ENCODE measurements around the gene DNAJC5. TPM values are rescaled to one million over a fixed set of nuclear protein-coding genes. Genes with fewer than 3 reads are reported as not detected.

The DNAJC5 gene
- polyA plus RNA-seq, 1 donor: 32.6 TPM

DNA sequence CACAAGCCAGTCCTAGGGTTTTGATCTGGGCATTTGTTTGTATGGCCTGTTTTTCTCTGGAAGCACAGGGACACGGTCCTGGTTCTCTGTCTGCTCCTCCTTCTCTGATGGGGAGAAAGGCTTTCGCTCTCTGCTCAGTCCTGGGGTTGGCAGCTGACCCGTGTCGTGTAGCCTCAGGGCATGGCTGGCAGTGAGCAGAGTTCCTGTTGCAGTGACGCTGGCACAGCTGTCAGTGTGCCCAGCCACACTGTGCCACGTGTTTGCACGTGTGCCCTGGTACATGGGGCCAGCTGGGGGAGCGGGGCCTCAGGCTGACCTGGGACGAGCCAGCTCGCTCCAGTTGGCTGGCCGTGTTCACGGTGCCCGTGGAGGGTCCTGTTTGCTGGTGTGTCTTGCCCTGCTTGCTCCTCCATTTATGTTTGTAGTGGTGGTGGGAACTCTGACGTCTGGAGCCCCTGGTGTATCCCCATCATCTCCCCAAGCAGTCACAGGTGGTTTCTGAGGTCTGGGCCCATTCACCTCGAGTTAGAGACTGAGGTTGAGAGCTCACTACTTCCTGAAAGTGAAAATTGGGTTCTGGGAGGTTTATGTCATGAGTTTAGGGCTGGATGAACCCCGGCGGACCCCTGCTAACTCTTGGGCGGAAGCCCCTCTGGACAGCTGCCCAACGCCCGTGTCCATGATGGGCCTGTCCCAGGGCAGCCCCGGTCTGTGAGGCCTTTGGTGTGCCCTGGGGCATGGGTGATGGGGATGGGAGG is 10.2 kb upstream of the DNAJC5 start:
- no peak for DNase-seq (ENCODE audit: low read depth)

DNA sequence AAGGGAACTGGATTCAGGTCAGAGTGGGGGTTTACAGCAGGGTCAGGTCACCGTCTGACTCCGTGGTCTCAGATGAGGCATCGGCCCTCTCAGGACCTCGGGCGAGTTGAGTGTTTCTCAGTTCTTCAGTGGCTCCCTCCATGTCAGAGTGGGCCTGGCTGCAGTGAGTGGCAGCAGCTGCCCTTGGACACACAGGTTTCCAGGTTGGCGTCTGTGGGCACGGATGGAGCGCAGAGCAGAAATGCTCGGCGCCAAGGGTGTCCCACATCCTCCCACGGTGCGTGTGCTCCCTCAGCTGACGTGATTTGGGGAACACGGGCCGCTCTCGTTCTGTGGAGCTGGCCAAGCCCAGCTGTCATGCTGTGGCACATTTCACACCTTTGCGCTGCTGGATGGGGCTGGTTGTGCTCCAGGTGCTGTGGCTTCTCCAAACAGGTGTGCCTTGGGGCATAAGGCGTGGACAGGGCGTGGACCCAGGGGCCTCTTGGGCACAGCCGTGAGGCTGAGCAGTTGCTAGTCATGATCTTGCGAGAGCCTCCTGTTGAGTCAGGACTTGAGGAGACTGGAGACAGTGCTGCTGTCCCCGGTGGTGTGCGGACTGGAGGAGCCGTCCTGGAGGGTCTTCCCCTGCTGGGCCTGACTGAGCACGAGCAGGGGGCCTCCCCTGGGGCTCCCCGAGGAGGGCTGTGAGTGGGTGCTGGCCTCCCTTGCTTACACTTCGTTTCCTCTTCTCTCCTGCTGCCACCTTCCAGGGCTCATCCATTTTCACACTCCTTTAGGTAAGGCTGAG is 9.5 kb upstream of the DNAJC5 start:
- no peak for DNase-seq (ENCODE audit: low read depth)

DNA sequence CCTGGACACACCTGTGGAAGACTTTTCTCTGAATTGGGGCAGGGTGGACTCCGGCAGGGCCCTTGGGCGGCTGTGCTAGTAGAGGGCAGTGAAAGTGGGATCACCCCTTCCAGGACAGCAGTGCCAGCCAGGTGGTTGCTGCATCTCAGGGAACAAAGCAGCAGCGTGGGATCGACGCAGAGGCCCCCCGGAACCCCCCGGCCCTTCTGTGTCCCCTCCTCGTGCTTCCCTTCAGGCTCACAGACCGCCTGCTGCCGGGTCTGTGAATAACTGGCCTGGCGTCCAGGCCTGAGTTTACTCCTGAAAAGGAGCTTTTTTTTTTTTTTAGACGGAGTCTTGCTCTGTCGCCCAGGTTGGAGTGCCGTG is 8.9 kb upstream of the DNAJC5 start:
- no peak for DNase-seq (ENCODE audit: low read depth)

DNA sequence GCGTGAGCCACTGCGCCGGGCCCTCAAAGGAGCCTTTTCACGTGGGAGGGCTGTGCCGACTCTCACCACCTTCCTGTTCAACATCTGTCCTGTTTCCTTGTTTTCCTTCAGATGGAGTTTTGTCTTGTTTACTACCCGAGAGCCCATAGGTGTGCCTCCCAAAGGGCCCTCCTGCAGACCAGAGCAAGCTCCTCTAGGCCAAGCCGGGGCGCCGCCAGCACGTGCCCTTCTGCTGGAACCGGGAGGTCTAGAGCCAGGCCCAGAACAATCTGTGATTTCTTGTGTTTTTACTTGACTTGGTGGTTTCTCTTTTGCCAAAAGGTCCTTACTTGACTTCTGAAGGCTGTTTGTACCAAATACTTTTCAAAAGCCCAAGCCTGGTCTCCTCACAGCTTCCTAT is 8.0 kb upstream of the DNAJC5 start:
- DNase-seq (ENCODE audit: low read depth): no peak

DNA sequence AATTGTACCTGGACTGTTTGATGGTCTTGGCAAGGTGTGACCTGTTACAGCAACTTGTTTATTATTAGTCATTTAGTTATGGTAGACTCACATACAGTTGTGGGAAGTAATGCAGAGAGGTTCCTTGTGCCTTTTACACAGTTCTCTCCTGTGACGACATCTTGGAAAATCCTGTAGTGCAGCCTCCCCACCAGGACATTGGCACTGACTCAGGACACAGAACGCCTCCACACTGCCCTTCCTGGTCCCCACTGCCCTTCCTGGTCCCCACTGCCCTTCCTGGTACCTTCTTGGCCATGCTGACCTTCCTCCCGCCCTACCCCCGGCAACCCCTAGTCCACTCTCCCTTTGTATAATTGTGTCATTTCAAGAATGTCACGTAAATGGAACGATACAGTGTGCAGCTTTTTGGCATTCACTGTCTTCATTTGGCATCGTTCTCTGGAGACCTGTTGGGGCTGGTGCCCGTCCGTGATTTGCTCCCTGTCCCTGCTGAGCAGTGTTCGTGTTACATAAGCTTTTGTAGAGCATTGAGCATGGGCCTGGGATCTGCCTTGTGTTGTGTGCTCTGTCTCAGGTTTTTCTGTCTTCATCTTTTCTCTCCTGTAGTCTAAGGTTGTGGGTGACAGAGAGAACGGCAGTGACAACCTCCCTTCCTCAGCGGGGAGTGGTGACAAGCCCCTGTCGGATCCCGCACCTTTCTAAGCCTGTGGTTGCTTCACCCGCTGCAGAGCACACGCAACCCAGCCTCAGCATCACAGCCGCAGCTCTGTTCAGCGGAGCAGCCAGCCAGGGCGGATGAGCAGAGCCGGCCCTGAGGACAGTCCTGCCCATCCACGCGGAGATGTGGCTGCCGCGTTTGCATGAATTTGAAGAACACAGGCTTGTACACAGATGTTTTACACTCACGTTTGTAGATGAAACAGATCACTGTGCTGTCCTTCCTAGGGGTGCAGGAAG is 5.4 kb upstream of the DNAJC5 start:
- DNase-seq (ENCODE audit: low read depth): no peak

DNA sequence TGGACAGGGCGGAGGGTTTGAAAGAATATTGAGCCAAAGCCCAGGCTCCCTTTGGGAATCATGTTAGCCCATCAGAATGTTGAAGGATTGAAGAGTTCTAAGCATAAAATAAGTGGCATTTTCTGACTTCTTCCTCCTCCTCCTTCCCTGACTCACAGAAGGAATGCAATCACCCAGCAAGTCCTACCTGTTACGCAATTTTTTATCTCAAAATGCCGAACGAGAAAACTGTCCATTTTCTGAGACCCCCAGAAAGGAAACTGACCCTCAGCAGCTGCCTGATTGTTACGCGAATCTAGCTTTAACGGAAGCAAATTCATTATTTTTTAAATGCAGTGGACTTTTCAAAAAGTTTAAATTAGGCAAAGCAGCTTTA is 4.7 kb upstream of the DNAJC5 start:
- no peak for DNase-seq (ENCODE audit: low read depth)

DNA sequence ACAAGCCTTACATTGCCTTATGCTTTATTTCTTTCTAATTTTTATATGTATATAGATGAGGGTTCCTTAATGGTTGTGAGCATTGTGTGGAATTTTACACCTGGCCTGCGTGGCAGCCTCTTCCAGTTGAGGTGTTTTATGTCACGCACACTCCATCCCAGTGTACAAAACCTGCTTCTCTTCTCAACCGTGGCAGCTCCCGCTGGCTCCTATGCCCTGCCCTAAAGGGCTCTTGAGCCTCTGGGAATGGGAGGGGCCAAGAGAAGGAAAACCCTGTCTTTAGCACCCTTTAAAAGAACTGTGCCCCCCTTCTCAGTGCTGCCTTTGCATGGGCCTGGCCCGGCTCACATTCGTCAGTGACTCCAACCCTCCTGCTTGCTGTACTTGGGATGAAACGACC is 4.3 kb upstream of the DNAJC5 start:
- no peak for DNase-seq (ENCODE audit: low read depth)

DNA sequence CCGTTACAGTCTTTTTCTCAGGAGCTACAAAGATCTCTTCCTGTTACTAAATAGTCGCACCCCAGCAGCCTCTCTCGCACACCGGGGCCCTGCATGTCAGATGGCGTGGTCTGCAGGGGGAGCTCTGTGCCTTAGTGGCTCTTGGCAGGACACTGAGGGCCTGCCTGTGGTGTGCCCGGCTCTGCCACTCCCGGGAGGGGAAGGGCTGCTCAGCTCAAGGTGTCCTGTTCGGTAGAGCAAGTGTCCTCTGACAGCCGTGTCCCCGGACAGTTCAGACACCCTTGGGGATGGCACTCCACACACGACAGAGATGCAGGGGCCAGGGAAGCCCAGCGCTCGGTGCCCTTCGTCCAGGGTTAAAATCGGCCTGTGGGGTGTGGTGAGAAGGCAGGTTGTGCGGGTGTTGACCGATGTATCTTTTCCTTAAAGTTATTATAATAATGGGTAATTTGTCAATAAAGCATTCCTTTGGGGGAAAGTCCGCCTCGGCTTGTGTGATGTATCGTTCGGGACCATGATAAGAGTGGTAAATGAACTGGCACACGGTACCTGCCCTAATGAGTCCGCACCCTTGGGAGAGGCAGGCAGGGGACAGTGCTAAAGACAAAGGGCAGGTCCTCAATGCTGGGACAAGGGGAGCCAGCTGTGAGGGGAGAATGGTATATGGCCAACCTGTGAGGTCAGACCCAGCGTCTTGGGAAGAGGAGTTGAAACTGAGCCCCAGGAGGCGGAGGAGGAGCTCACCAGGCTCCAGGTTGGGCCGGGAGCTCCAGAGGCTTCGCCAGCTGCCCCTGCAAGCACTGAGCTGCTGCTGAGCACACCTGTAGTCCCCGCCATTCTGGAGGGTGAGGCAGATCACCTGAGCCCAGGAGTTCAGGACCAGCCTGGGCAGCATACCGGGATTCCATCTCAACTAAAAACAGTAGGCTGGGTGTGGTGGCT is 3.6 kb upstream of the DNAJC5 start:
- DNase-seq (ENCODE audit: low read depth): no peak

DNA sequence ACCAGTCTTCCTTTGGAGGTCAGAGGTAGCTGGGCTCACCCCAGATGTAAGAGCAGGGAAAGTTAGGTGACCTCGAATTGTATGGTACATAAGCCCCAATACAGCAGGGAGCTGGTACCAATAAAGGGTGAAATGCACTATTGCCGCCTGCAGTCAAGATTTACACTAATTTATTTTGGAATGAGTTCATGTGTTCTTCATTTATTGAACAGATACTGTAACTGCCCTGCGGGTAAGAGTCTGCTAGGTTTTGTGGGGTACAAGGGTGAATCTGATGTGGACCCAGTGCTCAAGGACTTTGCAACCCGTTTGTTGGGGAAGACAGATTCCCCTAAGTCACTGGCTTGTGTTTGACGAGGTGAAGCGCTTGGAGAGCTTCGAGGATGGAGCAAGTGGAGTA is 2.5 kb upstream of the DNAJC5 start:
- no peak for DNase-seq (ENCODE audit: low read depth)

DNA sequence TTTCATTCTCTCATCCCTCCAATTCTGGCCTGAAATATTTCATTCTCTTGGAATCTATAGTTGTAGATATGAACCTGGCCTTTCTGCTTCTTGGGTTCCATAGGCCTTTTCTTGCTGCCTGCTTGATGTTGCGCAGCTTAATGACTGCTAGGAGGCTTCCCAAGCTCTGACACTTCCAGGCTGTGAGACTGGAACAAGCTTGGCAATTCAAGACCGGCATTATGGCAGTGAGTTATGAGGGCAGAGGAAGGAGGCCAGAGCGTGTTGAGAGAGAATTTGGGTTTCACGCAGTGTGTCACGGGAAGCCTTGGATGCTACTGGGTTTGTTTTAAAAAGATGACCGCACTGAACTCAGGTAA is 948 bp upstream of the DNAJC5 start:
- DNase-seq (ENCODE audit: low read depth): no peak

DNA sequence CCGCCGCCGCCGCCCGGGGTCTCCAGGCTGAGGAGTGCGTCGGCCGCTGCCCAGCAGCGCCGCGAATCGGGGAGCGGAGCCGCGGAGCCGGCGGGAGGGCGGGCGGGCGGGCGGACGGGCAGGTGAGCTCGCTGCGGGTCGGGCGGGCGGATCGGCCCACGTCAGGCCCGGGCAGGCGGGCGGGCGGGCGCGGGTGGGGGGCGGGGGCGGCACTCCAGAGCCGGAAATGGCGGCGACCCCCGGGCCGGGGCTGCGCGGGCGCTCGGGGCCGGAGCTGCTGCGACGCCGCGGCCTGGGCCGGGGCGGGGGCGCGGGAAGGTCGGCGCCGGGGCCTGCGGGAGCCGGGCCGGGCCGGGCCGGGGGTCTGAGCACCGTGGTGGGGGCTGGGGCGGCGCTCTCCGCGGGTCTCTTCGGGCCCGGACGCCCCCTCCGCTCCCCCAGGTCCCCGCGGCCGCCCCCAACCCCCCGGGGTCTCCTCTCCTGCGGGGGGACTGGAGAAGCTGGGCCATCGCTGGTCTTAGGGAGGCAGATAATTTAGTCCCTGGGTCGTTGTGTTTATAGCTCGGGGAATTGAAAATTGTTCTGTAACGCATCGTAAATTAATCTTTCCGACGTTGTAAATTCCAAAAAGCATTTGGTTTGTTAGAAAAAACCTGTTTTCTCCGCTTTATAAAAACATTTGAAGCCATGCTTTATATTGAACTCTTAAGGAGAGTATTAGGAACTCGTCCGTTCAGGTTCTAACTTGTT is 451 bp downstream of the DNAJC5 start:
- no peak for DNase-seq (ENCODE audit: low read depth)

DNA sequence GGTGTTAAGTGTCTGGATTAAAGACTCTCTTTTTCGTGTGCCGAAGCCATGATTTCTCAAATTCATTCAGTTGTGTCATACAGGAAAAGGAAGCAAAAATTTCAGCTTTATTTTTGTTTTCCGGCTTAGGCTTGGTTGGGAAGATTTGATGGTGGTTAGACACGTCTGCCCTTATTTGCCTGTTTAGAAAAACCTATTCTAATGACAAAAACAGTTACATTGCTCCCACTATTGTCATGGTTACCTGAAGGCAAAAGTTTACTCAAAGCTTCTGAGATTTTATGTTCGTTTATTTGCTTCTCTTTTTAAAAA is 982 bp downstream of the DNAJC5 start:
- DNase-seq (ENCODE audit: low read depth): no peak

DNA sequence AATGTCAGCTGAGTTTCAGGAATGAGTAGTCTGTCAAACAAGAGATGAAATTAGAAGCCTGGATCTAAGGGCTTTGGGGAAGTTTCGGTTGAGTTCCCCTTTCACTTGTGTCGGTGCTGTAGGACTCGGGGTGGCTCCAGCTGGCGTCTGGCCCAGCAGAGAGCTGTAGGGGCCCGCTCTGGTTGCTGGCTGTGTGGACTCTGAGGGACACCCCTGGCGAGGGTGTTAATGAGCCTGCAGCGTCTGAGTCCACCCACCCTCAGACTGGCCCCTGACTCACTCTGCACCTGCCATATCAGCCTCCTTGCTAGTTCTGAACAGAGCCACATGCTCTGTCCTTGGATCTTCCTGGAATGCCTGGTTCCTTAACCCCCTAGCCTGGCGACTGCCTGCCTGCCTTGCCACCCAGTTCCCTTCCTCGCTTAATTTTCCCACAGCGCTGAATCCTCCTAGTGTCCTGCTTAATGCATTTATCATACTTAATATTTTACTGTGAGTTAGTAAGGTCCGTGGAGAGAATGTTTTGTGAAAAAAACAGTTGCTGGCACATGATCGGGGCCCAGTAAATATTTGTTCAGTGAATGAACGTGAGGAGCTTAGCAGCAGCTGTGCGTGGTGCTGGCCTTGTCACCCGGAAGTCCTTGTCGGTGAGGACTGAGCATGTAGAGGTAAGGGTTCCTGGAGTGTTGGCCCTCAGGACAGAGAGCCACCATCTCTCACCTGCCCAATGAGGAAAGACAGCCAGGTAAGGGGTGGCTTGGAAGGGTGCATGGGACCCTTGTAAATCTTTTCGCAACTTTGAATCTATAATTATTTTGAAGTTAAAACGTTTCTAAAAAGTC is 1.6 kb downstream of the DNAJC5 start:
- no peak for DNase-seq (ENCODE audit: low read depth)

DNA sequence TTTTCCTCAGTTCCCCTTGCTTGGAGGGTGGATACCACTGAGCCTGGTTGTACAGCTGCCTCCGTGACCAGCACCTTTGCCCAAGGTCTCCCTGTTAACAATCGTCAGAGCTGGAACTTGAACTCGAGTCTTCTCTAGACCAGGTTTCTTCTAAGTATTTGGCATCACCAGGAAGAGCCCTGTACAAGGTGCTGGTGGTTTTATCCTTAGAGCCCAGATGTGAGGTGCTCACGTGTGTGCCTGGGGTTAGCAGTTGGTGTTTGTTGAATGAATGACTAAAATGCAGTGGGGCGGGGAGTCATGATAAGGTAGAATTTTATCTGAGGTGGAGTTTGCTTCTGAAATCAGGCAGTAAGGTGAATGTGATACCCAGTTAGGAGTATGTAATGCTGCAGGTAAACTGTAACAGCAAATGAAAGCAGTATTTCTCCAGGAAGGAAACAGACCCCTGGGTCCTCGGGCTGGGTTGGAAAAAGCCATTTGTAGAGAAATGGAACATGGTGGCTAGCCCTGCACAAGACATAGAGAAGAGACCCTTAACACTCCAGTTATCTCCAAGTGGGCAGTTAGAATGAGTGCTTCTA is 3.1 kb downstream of the DNAJC5 start:
- no peak for DNase-seq (ENCODE audit: low read depth)

DNA sequence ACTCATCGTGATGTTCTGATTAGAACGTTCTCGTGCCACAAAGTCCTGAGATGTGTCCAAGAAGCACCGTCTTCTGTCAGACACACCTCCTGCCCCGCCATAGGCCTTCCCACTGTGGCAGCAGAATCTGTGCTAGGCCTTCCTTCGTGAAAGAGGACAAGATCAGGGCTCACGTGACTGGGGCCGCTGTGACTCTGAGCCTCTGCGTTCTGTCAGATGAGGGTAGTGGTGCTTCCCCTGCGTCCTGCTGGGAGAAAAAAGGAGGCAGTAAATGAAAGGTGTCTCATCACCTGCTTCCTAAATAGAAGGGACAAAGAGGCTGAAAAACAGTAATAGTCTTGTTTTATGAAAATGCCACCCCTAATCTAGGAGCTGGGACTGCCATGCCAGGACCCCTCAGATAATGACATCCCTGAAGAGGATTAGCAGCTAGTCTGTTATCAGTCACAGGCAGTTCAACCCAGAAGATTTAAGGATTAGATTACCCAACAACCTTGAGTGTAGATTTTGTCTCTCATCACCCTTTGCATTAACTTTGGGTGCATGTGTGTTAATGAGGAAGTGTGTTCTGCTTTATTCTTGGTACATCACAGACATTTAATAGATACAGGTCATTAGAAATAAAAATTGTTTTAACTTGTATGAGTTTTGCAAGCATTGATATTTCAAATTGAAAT is 4.1 kb downstream of the DNAJC5 start:
- no peak for DNase-seq (ENCODE audit: low read depth)

DNA sequence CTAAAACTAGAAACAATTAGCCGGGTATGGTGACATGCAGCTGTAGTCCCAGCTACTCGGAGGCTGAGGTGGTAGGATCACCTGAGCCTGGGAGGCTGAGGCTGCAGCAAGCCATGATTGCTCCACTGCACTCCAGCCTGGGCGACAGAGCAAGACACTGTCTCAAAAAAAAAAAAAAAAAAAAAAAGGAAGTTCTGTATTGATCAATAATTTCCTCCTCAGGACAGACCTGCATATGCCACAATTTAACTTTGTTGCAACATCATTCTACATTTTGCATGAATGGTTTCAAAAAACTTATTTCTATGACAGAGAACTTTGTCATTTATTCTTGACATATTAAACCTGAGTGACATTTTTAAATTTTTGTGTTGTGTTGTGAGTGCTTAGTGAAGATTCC is 5.5 kb downstream of the DNAJC5 start:
- no peak for DNase-seq (ENCODE audit: low read depth)

DNA sequence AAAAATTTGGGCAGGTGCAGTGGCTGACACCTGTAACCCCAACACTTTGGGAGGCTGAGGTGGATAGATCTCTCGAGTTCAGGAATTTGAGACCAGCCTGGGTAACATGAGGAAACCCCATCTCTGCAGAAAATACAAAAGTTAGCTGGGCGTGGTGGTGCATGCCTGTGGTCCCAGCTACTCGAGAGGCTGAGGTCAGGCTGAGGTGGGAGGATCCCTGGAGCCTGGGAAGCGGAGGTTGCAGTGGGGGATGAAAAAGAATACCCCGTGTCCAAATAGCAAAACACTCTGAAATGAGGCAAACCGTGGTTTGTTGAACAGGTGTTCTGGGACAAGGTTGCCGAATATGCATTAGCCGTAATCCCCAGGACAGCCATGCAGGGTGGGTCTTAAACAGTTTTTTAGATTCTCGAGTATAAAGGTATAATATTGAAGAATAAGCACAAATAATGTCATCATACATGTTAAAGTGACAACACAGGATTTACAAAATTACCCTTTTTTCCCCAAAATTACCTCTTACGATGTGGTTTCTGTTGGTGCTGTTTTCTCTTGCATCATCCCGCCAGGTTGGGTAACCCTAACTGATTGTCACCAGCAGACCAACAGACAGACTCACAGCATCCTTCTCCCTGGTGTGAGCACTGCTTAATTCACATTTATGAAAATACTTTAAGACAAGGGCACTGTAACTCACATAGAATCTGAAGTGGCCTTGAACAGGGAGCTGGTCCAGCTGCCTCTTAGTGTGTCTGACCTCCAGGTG is 9.1 kb downstream of the DNAJC5 start:
- no peak for DNase-seq (ENCODE audit: low read depth)

Measured in forelimb muscle (tissue), 1 donor.